CD4-positive, alpha-beta T cell treated with Interleukin-12 subunit alpha and Interleukin-12 subunit beta, for 1 hour (primary cell): ENCODE measurements around the gene UNK.
A peak's percentile ranks its signal among the peaks of the same experiment; 100 is the strongest.

Experiments used
- DNase-seq: peaks from one replicate; pipeline ENCODE4 v3.0.0-alpha.2; 2020

The UNK gene

GRCh38 chr17:75823257-75824041 lies 38.8 kb downstream of the UNK start:
- DNase-seq = no peak

- no peak for DNase-seq
Measured at GRCh38 chr17:75824050-75824552, 39.5 kb downstream of the UNK start.

GRCh38 chr17:75824666-75825065 lies 40.1 kb downstream of the UNK start:
- no peak for DNase-seq

DNA sequence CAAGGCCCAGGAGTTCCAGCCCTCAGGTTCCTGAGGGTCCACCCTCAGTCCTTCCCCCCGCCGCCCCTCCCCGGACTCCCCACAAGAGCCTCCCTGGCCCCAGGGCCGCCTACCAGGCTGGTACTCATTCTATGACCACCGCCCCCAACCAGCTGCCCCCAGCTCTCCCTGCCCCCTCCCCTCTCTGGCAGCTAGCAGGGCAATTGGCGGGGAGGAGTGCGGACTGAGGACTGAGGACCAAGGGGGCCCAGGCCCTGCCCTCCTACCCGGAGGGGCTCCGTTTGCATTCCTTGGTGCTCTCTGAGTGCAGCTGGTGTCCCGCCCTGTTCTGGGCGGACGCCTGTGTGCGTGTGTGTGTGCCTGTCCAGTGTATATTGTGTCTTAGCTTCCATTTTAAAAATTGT lies 40.5 kb downstream of the UNK start:
- DNase-seq = no peak

- no peak for DNase-seq
Measured at GRCh38 chr17:75825748-75826370, 41.3 kb downstream of the UNK start.

DNA sequence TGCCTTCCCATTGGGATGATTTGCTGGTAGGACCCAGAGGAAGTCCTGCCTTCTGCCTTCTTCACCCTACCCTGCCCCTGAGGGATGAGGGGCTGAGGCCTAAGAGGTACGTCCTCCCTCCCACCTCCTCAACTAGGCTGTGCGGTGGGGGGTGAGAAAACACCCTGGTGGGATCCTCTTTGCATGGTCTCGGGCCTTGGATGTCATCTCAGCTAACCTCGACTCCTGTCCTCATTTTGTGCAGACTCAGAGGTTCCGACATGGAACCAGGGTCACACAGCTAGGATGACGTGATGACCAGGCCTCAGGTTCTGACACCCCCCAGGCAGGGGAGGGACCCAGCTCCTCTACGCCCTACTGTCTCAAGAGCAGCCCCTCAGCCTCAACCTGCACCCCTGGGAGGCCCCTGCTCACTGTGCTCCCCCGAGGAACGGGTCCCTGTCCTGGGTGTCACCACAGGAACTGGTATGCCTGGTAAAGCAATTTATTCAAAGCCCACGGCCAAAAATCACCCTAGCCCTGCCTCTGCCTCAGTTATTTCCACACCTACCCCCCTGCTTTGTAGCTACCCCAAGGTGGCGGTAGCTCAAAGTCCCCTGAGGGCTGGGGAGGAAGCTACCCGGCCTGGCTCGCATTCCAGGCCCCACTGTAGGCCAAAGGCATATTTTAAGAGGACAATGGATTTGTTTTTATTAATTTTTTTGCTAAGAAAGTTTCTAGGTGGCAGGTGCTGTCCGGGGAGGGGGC lies 42.1 kb downstream of the UNK start:
- DNase-seq = no peak

- peak; percentile 78 for DNase-seq
Measured at GRCh38 chr17:75827308-75828075, 42.9 kb downstream of the UNK start.

GRCh38 chr17:75828076-75828400 lies 43.4 kb downstream of the UNK start:
- DNase-seq = no peak

DNA sequence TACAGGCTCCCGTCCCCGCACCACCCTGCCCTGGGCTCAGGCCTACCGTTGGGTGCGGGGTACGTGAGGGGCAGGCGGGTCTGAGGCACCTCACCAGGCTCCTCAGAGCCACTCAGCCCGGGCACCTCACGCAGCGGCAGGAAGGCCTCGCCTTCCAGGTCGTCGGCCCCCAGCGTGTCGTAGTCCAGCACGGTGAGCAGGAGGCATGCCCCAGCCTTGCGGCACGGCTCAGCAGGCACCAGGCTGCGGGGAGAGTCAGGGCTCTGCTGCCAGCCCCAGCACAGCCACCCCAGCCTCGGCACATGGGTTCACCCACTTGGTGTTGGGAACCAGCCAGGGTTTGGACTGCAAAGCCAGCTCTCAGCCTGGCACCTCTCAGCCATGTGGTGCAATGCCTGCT lies 44.1 kb downstream of the UNK start:
- DNase-seq = no peak

- no peak for DNase-seq
Measured at GRCh38 chr17:75829747-75830146, 45.1 kb downstream of the UNK start.

- peak; percentile 31 for DNase-seq
Measured at GRCh38 chr17:75830164-75831031, 45.8 kb downstream of the UNK start.

DNA sequence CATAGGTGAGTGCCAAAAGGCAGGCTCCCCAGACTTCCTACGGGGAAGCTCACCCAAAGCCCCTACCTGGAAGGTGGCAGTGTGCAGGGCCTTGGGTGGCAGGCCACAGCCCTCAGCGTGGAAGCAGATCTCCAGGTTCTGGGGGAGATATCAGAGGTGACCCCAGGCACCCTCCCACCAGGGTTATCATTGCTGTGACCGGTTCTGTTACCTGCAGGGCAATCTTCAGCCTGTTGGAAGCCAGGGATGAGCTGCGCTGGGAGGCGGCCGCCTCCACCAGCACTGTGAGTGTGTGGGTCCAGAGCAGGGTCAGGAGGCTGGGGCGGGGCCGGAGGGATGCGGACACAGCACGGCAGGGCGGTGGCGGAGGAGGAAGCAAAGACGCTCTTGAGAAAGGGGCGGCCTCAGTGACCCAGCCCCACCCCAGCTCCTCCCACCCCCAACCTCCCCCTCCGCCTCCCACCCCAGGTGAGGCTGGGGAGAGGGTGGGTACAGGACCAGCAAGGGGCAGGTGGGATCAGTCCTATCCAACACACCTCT lies 46.5 kb downstream of the UNK start:
- no peak for DNase-seq

DNA sequence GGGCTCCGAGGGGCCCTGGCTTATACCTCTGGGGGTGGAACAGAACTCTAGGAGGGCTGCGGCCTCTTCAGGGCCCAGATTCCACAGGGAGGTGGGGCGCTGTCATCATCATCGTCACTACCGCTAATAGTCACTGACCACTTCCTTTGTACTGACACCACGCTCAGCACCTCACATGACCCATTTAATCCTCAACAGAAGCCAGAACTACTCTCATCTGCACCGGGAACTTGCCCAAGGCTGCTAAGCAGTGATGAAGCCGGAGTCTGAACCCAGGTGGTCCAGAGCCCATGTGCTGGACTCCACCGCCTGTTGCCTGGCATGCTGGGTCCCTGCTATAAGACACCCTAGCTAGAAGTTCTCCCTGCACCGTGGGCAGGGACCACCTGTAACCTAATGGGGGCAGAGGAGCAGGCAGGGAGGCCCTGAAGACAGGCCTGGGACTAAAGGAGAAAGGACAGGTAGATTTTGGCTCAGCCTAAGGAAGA lies 47.6 kb downstream of the UNK start:
- peak; percentile 72 for DNase-seq

DNA sequence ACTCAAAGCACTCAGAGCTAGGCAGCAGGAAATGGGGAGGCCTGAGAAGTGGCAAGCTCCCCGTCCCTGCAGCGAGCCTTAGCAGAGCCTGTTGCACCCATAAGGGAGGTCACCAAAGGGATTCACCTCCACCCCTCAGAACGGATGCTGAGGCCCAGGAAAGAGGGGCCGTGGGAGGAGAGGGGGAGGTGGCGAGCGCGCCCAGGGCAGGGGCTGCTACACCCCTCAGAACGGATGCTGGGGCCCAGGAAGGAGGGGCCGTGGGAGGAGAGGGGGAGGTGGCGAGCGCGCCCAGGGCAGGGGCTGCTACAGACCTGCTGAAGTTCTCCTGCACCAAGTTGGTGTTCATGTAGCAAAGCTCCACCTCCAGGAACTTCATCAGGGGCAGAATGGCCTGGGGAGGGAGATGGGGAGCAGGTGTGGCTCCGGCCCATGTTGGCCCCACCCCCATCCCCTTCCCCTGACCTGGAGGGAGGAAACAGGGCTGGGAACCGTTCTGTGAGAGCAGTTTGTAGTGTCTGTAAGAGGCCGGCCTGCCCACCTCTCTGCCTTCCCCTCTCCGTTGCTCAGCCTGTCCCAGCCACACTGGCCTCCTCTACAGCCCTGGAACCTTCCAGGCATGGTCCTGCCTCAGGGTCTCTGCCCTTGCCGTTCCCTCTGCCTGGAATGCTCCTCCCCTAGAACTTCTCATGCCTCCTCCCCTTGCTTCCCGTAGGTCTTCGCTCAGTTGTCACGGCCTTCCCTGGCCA lies 48.2 kb downstream of the UNK start:
- peak; percentile 41 for DNase-seq

GRCh38 chr17:75834279-75834920 lies 49.8 kb downstream of the UNK start:
- no peak for DNase-seq

DNA sequence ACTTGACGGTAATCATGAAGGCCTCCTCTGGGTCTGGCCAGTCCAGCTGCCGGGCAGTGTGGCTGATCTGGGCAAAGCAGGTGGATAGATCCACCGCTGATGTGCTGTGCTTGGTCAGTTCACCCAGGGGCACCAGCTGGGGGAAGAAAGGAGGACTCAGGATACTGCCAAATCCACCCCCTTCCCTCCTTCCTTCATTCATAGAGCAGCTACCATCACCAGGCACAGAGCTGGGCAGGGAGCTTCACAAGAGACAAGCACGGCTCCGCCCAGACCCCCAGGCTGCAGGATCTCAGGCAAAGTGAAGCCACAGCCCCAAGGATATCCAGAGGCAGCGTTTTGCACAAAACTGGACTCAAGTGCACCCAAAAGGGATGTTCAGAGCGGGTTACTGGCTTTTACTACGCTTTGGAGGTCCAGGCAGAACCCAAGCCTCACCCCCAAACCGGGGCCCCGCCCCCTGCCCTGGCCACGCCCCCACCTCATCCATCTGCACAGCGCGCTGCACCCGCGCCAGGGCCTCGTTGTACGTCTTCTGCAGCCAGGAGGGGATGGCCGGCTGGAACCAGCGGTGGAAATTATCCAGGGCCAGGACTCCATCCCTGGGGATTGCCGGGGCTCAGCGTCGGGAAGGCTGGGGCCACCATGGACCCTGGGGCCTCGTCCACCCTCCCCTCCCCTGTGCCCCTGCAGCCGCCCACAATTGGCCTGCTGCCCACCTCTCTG lies 50.5 kb downstream of the UNK start:
- DNase-seq = no peak

DNA sequence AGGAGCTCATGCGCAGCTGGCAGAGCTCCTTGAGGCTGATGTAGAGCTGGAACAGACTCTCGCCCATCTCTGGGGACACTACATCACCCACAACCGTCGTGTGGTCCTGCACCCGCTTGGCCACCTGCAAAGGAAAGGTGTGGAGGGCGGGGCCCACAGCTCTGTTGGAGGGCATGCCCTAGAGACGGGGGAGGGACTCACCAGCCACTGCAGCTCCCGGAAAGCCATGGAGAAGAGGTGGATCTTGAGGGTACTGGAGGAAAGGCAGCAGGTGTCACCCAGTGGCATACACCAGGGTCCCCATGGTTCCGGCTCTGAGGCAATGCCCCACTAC lies 51.0 kb downstream of the UNK start:
- DNase-seq = no peak

GRCh38 chr17:75836605-75837004 lies 52.0 kb downstream of the UNK start:
- no peak for DNase-seq

- DNase-seq = no peak
Measured at GRCh38 chr17:75837899-75838298, 53.3 kb downstream of the UNK start.

- no peak for DNase-seq
Measured at GRCh38 chr17:75838410-75838809, 53.8 kb downstream of the UNK start.
